DND-41 (cell line): Measurements from ENCODE around the gene FLNB.

Experiments used
- ATAC-seq: fragments of 200-7000 bp; cut with Tn5 transposase; 3 replicates; pipeline ENCODE4 v1.9.1; 2021; ENCODE audit warnings: low read depth; ENCODE audit not compliant: insufficient read depth
- DNase-seq: peaks from one replicate; pipeline ENCODE4 v3.0.0-alpha.2; 2020
- H2AFZ ChIP-seq: 2 replicates; pipeline ENCODE4 v1.6.0; 2012; ENCODE audit warnings: low read depth, low read length
- H3K27ac ChIP-seq: 2 replicates; pipeline ENCODE4 v1.5.1; 2012; ENCODE audit warnings: low read length, inconsistent platforms
- H3K27me3 ChIP-seq: fragments of 200-600 bp; sonication (generic); 2 replicates; pipeline ENCODE4 v1.6.0; 2012; ENCODE audit warnings: low read length, mild to moderate bottlenecking, inconsistent platforms; ENCODE audit not compliant: insufficient read depth, poor library complexity
- H3K36me3 ChIP-seq: 2 replicates; pipeline ENCODE4 v1.5.1; 2012; ENCODE audit warnings: low read length, inconsistent platforms; ENCODE audit not compliant: insufficient read depth
- H3K4me1 ChIP-seq: 2 replicates; pipeline ENCODE4 v1.5.1; 2012; ENCODE audit warnings: mild to moderate bottlenecking, low read length; ENCODE audit not compliant: insufficient read depth
- H3K4me2 ChIP-seq: 2 replicates; pipeline ENCODE4 v1.6.0; 2012; ENCODE audit warnings: mild to moderate bottlenecking, moderate library complexity, low read length, inconsistent platforms; ENCODE audit not compliant: insufficient read depth
- H3K4me3 ChIP-seq, 2 experiments: fragments of 200-600 bp in 1 of 2; shearing (Covaris generic) in 1 of 2; 2 replicates each; pipeline ENCODE4 v1.5.1; 2012 to 2016; ENCODE audit warnings: inconsistent platforms in 2 of 2, low read length in 2 of 2, mild to moderate bottlenecking in 2 of 2, low read depth in 1 of 2, moderate library complexity in 1 of 2
- H3K79me2 ChIP-seq: 2 replicates; pipeline ENCODE4 v1.6.0; 2012; ENCODE audit warnings: low read length, inconsistent platforms; ENCODE audit not compliant: insufficient read depth
- H3K9ac ChIP-seq: 2 replicates; pipeline ENCODE4 v1.6.0; 2012; ENCODE audit warnings: low read depth, mild to moderate bottlenecking, inconsistent platforms, low read length, moderate library complexity
- H3K9me3 ChIP-seq: 2 replicates; pipeline ENCODE4 v1.5.1; 2012; ENCODE audit warnings: low read length, moderate library complexity, mild to moderate bottlenecking, inconsistent platforms; ENCODE audit not compliant: insufficient read depth, severe bottlenecking
- H4K20me1 ChIP-seq: 2 replicates; pipeline ENCODE4 v1.6.0; 2012; ENCODE audit warnings: low read length; ENCODE audit not compliant: insufficient read depth
- EZH2 ChIP-seq: IDR thresholded peaks from 3 replicates; pipeline ENCODE4 v1.6.1; 2012; ENCODE audit warnings: borderline replicate concordance, low read depth, mild to moderate bottlenecking, moderate library complexity, low read length, inconsistent platforms; ENCODE audit not compliant: severe bottlenecking
- TF ChIP-seq, protein P1 (sequence below): IDR thresholded peaks from 2 replicates; pipeline ENCODE4 v1.5.1; 2012; ENCODE audit warnings: borderline replicate concordance, low read length, moderate library complexity, mild to moderate bottlenecking; ENCODE audit not compliant: poor library complexity, severe bottlenecking; ENCODE audit errors: extremely low read depth

Gene FLNB

DNA sequence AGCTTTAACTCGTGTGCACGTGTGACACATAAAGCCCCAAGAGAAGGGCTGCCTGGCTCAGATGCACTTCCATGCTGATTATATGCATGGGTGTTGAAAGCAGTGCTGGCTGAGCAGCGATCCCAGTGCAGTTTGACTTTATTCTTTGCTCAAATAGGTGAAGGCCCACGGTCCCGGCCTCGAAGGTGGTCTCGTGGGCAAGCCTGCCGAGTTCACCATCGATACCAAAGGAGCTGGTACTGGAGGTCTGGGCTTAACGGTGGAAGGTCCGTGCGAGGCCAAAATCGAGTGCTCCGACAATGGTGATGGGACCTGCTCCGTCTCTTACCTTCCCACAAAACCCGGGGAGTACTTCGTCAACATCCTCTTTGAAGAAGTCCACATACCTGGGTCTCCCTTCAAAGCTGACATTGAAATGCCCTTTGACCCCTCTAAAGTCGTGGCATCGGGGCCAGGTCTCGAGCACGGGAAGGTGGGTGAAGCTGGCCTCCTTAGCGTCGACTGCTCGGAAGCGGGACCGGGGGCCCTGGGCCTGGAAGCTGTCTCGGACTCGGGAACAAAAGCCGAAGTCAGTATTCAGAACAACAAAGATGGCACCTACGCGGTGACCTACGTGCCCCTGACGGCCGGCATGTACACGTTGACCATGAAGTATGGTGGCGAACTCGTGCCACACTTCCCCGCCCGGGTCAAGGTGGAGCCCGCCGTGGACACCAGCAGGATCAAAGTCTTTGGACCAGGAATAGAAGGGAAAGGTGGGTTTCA, 114.9 kb downstream of the FLNB start:
- peaks cover 92% of the 10 kb centered on the region for H3K36me3 ChIP-seq
- no peak for ATAC-seq

DNA sequence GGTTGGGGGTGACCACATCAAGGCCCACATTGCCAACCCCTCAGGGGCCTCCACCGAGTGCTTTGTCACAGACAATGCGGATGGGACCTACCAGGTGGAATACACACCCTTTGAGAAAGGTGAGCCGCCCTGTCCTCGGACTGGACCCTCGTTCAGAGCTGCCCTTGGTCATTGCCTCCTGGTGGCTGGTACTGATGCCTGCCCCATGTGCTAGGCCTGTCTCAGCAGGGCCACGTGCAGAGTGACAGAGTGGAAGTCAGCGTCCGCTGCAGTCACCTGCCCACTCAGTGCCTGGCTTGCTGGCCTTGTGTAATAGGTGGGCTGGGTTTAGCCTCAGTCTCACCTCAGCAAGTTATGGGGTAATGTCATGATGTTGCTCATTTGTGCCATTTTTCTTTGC, 116.2 kb downstream of the FLNB start:
- Histone ChIP-seq H4K20me1 (no peaks in the 10 kb centered on the region), H3K27me3 (no peaks in the 10 kb centered on the region), H3K27ac (no peak overlapping the region), H3K36me3 (peaks cover 92% of the 10 kb centered on the region), H3K9me3 (no peaks in the 10 kb centered on the region), H3K4me2 (no peak overlapping the region), H3K4me3 (no peak overlapping the region), H3K4me1 (no peaks in the 10 kb centered on the region), H3K9ac (no peak overlapping the region), H2AFZ (no peak overlapping the region), H3K79me2 (no peaks in the 10 kb centered on the region)
- DNase-seq, result no peak
- ATAC-seq, result no peak
- TF ChIP-seq, protein P1, sequence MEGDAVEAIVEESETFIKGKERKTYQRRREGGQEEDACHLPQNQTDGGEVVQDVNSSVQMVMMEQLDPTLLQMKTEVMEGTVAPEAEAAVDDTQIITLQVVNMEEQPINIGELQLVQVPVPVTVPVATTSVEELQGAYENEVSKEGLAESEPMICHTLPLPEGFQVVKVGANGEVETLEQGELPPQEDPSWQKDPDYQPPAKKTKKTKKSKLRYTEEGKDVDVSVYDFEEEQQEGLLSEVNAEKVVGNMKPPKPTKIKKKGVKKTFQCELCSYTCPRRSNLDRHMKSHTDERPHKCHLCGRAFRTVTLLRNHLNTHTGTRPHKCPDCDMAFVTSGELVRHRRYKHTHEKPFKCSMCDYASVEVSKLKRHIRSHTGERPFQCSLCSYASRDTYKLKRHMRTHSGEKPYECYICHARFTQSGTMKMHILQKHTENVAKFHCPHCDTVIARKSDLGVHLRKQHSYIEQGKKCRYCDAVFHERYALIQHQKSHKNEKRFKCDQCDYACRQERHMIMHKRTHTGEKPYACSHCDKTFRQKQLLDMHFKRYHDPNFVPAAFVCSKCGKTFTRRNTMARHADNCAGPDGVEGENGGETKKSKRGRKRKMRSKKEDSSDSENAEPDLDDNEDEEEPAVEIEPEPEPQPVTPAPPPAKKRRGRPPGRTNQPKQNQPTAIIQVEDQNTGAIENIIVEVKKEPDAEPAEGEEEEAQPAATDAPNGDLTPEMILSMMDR, result no peak
- TF ChIP-seq EZH2, result no peak

More for the DNA sequence above, 114.9 kb downstream of the FLNB start:
- Histone ChIP-seq H2AFZ (no peak overlapping the region), H3K4me1 (no peaks in the 10 kb centered on the region), H4K20me1 (no peaks in the 10 kb centered on the region), H3K27me3 (no peaks in the 10 kb centered on the region), H3K9me3 (no peaks in the 10 kb centered on the region), H3K9ac (no peak overlapping the region), H3K4me2 (no peak overlapping the region), H3K4me3 (no peak overlapping the region), H3K79me2 (no peaks in the 10 kb centered on the region), H3K27ac (no peak overlapping the region)
- no peak for DNase-seq
- no peak for TF ChIP-seq EZH2
- TF ChIP-seq, protein P1, result no peak

DNA sequence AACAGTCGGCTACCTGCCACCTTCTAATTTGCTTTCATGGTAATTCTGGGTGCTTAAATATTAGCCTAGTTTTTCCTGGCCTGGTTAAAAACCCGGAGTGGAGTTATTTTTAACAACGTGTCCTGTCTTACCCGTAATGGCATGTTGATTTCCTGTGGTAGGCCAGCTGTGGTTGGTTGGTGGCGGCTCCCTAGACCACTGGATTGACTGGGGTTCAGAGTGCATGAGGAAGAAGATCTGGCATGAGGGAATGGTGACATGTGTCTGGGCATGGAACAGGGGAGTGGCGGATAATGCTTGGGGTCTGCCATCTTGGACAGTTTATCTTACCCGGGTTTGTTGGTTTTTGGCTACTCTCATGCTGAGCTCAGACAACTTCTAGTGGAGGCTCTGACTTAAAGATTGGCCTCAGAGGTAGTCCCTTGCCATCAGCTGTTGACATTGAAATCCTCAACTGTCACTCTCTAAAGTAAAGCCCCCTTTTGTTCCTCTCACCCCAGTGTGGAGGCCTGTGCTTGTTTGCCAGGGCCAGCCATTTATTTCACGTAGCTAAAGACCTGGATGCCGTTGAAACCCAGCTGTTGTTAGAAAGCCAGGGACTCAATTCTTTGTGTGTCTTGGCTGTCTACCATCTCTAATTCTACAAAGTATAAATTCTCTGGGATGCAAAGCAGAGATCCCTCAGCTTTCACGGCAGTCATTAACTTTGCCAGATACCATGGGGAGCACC, 121.0 kb downstream of the FLNB start:
- Histone ChIP-seq H3K79me2 (no peaks in the 10 kb centered on the region), H3K4me2 (no peak overlapping the region), H3K4me1 (no peaks in the 10 kb centered on the region), H3K27ac (no peak overlapping the region), H3K27me3 (no peaks in the 10 kb centered on the region), H3K4me3 (no peak overlapping the region), H3K9ac (no peak overlapping the region), H2AFZ (no peak overlapping the region), H3K36me3 (peaks cover 91% of the 10 kb centered on the region), H4K20me1 (0 out of 2 replicates have a peak, but pooled peaks cover 3% of the 10 kb centered on the region), H3K9me3 (no peaks in the 10 kb centered on the region)
- no peak for DNase-seq
- no peak for ATAC-seq
- no peak for TF ChIP-seq EZH2
- TF ChIP-seq, protein P1, result no peak
